Muscle layer of colon (tissue), 2 donors: ENCODE results near the gene FEV.

Experiments used
- H3K27ac ChIP-seq: one replicate; pipeline ENCODE4 v1.7.0; 2013; ENCODE audit warnings: low read depth, mild to moderate bottlenecking, low read length, moderate library complexity
- H3K27me3 ChIP-seq, 2 donors: one replicate each; pipeline ENCODE4 v1.7.0; 2013; ENCODE audit warnings: low read length in 2 of 2, mild to moderate bottlenecking in 2 of 2; ENCODE audit not compliant: insufficient read depth in 2 of 2, control insufficient read depth in 1 of 2
- H3K36me3 ChIP-seq: one replicate; pipeline ENCODE4 v1.7.0; 2013; ENCODE audit warnings: mild to moderate bottlenecking, low read length; ENCODE audit not compliant: insufficient read depth
- H3K4me1 ChIP-seq: one replicate; pipeline ENCODE4 v1.7.0; 2013; ENCODE audit warnings: mild to moderate bottlenecking, low read length; ENCODE audit not compliant: insufficient read depth
- H3K4me3 ChIP-seq, 2 donors: one replicate each; pipeline ENCODE4 v1.7.0; 2013; ENCODE audit warnings: low read length in 2 of 2, low read depth in 1 of 2, mild to moderate bottlenecking in 1 of 2, moderate library complexity in 1 of 2
- H3K9ac ChIP-seq: one replicate; pipeline ENCODE4 v1.7.0; 2013; ENCODE audit warnings: low read length
- H3K9me3 ChIP-seq: one replicate; pipeline ENCODE4 v1.7.0; 2013; ENCODE audit warnings: mild to moderate bottlenecking, low read length
- donor health status: abdominal sarcoma.
- donor health status: Adenocarcinoma of cecum.

FEV gene

GRCh38 chr2:218961651-218962570 is 23.1 kb downstream of the FEV start:
- Histone ChIP-seq H3K9me3 (no peaks in the 10 kb centered on the region), H3K27me3 (peaks cover 44 to 70% of the 10 kb centered on the region in 2 donors), H3K36me3 (no peaks in the 10 kb centered on the region), H3K27ac (no peak overlapping the region), H3K4me3 (no peak overlapping the region), H3K4me1 (no peaks in the 10 kb centered on the region), H3K9ac (no peak overlapping the region)

DNA sequence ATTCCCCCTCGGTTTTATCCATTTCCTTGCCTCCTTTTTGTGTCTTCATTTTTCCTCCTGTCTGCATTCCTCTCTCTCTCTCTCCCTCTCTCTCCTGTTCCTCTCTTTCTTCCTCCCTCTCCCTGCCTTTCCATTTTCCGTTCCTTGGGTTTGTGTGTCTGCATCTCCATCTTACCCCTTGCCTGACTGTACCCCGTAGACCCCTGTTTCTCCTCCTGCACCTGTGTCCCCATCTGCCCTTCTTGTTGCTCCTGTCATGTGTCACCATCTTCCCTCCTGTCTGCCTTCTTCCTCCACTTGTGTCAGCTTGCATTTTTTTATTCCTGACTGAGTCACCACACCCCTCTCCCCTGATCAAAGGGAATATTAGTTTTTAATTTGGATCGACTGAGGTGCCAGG is 23.8 kb downstream of the FEV start:
- Histone ChIP-seq H3K9ac (no peak overlapping the region), H3K36me3 (no peaks in the 10 kb centered on the region), H3K9me3 (no peaks in the 10 kb centered on the region), H3K4me3 (no peak overlapping the region), H3K27ac (no peak overlapping the region), H3K27me3 (peaks cover 44 to 70% of the 10 kb centered on the region in 2 donors), H3K4me1 (no peaks in the 10 kb centered on the region)

GRCh38 chr2:218960309-218961165 is 24.4 kb downstream of the FEV start:
- no peaks in the 10 kb centered on the region for H3K4me1 ChIP-seq
- no peak overlapping the region for H3K4me3 ChIP-seq
- no peaks in the 10 kb centered on the region for H3K36me3 ChIP-seq
- H3K9me3 ChIP-seq: no peaks in the 10 kb centered on the region
- no peak overlapping the region for H3K9ac ChIP-seq
- H3K27me3 ChIP-seq: peaks cover 44 to 70% of the 10 kb centered on the region in 2 donors
- H3K27ac ChIP-seq: no peak overlapping the region

GRCh38 chr2:218959761-218960308 is 25.1 kb downstream of the FEV start:
- H3K27ac ChIP-seq: no peak overlapping the region
- H3K36me3 ChIP-seq: no peaks in the 10 kb centered on the region
- no peaks in the 10 kb centered on the region for H3K9me3 ChIP-seq
- H3K9ac ChIP-seq: no peak overlapping the region
- no peak overlapping the region for H3K4me3 ChIP-seq
- no peaks in the 10 kb centered on the region for H3K4me1 ChIP-seq
- H3K27me3 ChIP-seq: peaks cover 44 to 68% of the 10 kb centered on the region in 2 donors

GRCh38 chr2:218959141-218959731 is 25.7 kb downstream of the FEV start, which contains the start of gene CDK5R2:
Gene CDK5R2, plus strand, starts transcription at chr2:218959666. Its CDS starts 155 bp downstream, at chr2:218959821.
- Histone ChIP-seq H3K27me3 (peaks cover 41 to 65% of the 10 kb centered on the region in 2 donors), H3K9ac (no peak within 1 kb of the TSS), H3K27ac (no peak within 1 kb of the TSS)

GRCh38 chr2:218958276-218958675 is 26.7 kb downstream of the FEV start:
- H3K36me3 ChIP-seq: no peaks in the 10 kb centered on the region
- no peaks in the 10 kb centered on the region for H3K4me1 ChIP-seq
- no peaks in the 10 kb centered on the region for H3K9me3 ChIP-seq
- H3K27ac ChIP-seq: no peak overlapping the region
- H3K27me3 ChIP-seq: peaks cover 32 to 56% of the 10 kb centered on the region in 2 donors
- H3K9ac ChIP-seq: no peak overlapping the region
- no peak overlapping the region for H3K4me3 ChIP-seq

More at GRCh38 chr2:218959141-218959731, 25.7 kb downstream of the FEV start, which contains the start of gene CDK5R2:
- H3K9me3 ChIP-seq: no peaks in the 10 kb centered on the region
- H3K4me1 ChIP-seq: no peaks in the 10 kb centered on the region
- no peak within 1 kb of the TSS for H3K4me3 ChIP-seq
- no peaks in the 10 kb centered on the region for H3K36me3 ChIP-seq

- H3K4me1 ChIP-seq: no peaks in the 10 kb centered on the region
- H3K9me3 ChIP-seq: no peaks in the 10 kb centered on the region
- H3K27me3 ChIP-seq: peaks cover 26 to 50% of the 10 kb centered on the region in 2 donors
- no peak overlapping the region for H3K27ac ChIP-seq
- no peak overlapping the region for H3K4me3 ChIP-seq
- no peak overlapping the region for H3K9ac ChIP-seq
- no peaks in the 10 kb centered on the region for H3K36me3 ChIP-seq
Measured at GRCh38 chr2:218957671-218958070, 27.3 kb downstream of the FEV start.

DNA sequence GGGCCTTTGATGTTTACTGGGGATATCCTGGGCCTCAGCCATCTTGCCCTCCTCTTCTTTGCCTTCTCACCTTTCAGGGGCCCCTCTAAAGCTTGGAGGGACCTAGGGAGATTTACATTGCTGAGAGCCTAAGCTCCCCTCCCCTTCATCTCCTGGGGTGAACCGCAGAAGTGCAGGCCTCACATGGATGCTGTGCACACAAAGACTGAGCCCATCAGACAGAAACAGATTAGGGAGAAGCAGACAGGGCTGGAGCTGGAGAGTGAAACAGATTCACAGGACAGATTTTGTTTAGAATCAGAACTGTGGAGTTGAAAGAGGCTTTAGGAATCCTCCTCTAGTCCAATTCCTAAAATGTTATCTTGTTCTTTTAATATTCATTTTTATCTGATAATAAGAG is 28.9 kb downstream of the FEV start:
- Histone ChIP-seq H3K4me1 (no peaks in the 10 kb centered on the region), H3K9me3 (no peaks in the 10 kb centered on the region), H3K4me3 (no peak overlapping the region), H3K9ac (no peak overlapping the region), H3K36me3 (no peaks in the 10 kb centered on the region), H3K27ac (no peak overlapping the region), H3K27me3 (peaks cover 12 to 34% of the 10 kb centered on the region in 2 donors)

- Histone ChIP-seq H3K4me3 (no peak overlapping the region), H3K9me3 (no peaks in the 10 kb centered on the region), H3K36me3 (no peaks in the 10 kb centered on the region), H3K27me3 (peaks cover 11 to 21% of the 10 kb centered on the region in 2 donors), H3K4me1 (no peaks in the 10 kb centered on the region), H3K27ac (no peak overlapping the region), H3K9ac (no peak overlapping the region)
Measured at GRCh38 chr2:218954541-218955300, 30.3 kb downstream of the FEV start.

DNA sequence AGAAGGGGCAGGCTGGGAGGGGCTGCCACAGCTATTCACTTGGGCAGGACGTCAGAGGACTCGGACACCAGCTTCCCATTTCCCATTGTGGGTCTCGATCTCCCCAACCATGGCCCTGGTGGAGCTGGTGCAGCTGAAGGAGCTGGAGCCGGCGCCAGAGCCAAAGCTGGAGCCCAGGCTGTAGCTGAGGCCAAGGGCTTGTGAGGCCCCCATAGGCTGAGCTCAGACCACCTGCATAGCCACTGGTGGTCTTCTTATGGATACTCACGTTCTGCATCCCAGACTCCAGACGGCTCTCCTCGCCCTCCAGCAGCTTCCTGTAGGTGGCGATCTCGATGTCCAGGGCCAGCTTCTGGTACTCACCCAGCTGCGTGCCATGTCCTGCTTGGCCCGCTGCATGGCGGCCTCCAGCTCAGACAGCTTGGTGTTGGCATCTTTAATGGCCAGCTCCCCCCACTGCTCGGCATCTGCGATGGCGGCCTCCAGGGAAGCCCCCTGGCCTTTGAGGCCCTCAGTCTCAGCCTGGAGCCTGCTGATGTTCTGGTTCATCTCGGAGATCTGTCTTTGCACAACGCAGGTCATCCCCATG is 31.5 kb downstream of the FEV start:
- no peak overlapping the region for H3K4me3 ChIP-seq
- no peak overlapping the region for H3K9ac ChIP-seq
- no peaks in the 10 kb centered on the region for H3K36me3 ChIP-seq
- H3K27me3 ChIP-seq: peaks cover 4 to 8% of the 10 kb centered on the region in 2 donors
- no peaks in the 10 kb centered on the region for H3K9me3 ChIP-seq
- H3K4me1 ChIP-seq: no peaks in the 10 kb centered on the region
- H3K27ac ChIP-seq: no peak overlapping the region
